ENCODE data around the gene ARHGAP33. TPM values are rescaled to one million over a fixed set of nuclear protein-coding genes. Genes with fewer than 3 reads are reported as not detected.
"Not testable (repeated sequence)": the region's sequence is repeated elsewhere in the genome, so short reads cannot be mapped to it uniquely, and the experiment has no call there.

ARHGAP33 gene
- total RNA-seq, 1 donor from 2014 or later, result 24.5 TPM

DNA sequence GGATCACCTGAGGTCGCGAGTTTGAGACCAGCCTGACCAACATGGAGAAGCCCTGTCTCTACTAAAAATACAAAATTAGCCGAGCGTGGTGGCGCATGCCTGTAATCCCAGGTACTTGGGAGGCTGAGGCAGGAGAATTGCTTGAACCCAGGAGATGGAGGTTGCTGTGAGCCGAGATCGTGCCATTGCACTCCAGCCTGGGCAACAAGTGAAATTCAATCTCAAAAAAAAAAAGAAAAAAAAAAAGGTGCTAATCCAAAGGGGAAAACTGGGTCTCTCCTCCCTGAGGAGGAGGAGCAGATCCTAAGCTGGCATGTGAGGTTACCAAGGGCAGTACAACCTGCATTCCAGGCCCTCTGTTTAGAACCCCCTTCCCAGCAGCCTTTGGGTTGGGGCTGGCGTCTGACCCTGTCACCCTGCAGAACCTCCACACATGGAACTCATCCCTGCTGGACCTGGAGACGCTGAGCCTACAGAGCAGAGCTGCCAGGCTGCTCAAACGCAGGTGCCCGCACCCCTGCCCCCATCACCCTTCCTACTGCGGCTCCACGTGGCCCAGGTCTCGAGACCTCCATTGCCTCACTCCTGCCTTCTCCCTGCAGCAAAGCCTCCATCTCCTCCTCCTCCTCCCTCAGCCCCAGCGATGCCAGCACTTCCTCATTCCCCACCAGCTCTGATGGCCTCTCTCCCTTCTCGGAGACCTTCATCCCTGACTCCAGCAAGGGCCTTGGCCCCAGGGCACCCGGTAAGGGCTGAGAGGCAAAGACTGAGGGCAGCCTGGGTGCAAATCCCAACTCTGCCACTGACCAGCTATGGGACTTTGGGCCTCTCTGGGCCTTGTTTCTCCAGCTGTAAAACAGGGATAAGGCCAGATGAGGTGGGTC lies 10.7 kb upstream of the ARHGAP33 start:
- Mint-ChIP-seq H3K27ac (no peak overlapping the region), H3K4me1 (ENCODE audit: low read depth) (peaks cover under 1% of the 10 kb centered on the region), H3K4me3 (no peak overlapping the region)

GRCh38 chr19:35766571-35767104 lies 8.7 kb upstream of the ARHGAP33 start:
- Mint-ChIP-seq H3K27ac (no peak overlapping the region), H3K9me3 (no peaks in the 10 kb centered on the region), H3K36me3 (ENCODE audit: low read depth) (peaks cover 22% of the 10 kb centered on the region), H3K27me3 (ENCODE audit: insufficient read depth) (no peaks in the 10 kb centered on the region), H3K4me3 (no peak overlapping the region), H3K4me1 (ENCODE audit: low read depth) (no peaks in the 10 kb centered on the region)
- no peak for DNase-seq (ENCODE audit: low spot score)
- intact Hi-C loops (cut with micrococcal nuclease), result no loop called here

More for the DNA sequence above, 10.7 kb upstream of the ARHGAP33 start:
- no peaks in the 10 kb centered on the region for H3K27me3 Mint-ChIP-seq (ENCODE audit: insufficient read depth)
- peaks cover 24% of the 10 kb centered on the region for H3K36me3 Mint-ChIP-seq (ENCODE audit: low read depth)
- no peak for DNase-seq (ENCODE audit: low spot score)
- intact Hi-C loops (cut with micrococcal nuclease), result no loop called here
- no peaks in the 10 kb centered on the region for H3K9me3 Mint-ChIP-seq

- no peaks in the 10 kb centered on the region for H3K27me3 Mint-ChIP-seq (ENCODE audit: insufficient read depth)
- no peaks in the 10 kb centered on the region for H3K9me3 Mint-ChIP-seq
- H3K27ac Mint-ChIP-seq, result no peak overlapping the region
- H3K4me1 Mint-ChIP-seq (ENCODE audit: low read depth), result no peaks in the 10 kb centered on the region
- intact Hi-C loops (cut with micrococcal nuclease), result no loop called here
- H3K36me3 Mint-ChIP-seq (ENCODE audit: low read depth), result peaks cover 17% of the 10 kb centered on the region
- H3K4me3 Mint-ChIP-seq, result no peak overlapping the region
- no peak for DNase-seq (ENCODE audit: low spot score)
These were observed 7.9 kb upstream of the ARHGAP33 start for GRCh38 chr19:35767288-35768081.

DNA sequence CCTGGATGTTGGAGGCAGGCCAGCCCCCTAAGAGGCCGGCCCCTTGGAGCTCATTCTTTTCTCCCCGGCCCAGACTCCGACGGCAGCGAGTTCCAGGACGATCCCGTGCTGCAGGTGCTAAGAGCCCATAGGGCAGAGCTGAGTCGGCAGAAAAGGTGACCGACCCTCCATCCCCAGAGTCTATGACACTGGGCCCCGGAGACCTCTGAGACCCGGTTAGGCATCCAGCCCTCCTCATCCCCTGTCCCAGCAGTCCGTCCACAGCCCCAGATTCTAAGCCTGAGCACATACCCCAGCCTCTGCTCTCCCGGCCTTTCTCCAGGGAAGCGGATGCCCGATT lies 7.3 kb upstream of the ARHGAP33 start:
- H3K9me3 Mint-ChIP-seq, result no peaks in the 10 kb centered on the region
- H3K4me1 Mint-ChIP-seq (ENCODE audit: low read depth), result no peaks in the 10 kb centered on the region
- intact Hi-C loops (cut with micrococcal nuclease), result no loop called here
- peaks cover 17% of the 10 kb centered on the region for H3K36me3 Mint-ChIP-seq (ENCODE audit: low read depth)
- H3K4me3 Mint-ChIP-seq, result no peak overlapping the region
- H3K27me3 Mint-ChIP-seq (ENCODE audit: insufficient read depth), result no peaks in the 10 kb centered on the region
- DNase-seq (ENCODE audit: low spot score), result no peak
- no peak overlapping the region for H3K27ac Mint-ChIP-seq

- H3K27me3 Mint-ChIP-seq (ENCODE audit: insufficient read depth); intact Hi-C loops (cut with micrococcal nuclease); H3K9me3 Mint-ChIP-seq; H3K36me3 Mint-ChIP-seq (ENCODE audit: low read depth); H3K4me3 Mint-ChIP-seq; DNase-seq (ENCODE audit: low spot score); H3K27ac Mint-ChIP-seq: not testable (repeated sequence)
- peaks cover 24% of the 10 kb centered on the region for H3K4me1 Mint-ChIP-seq (ENCODE audit: low read depth)
These were observed 3.0 kb upstream of the ARHGAP33 start for GRCh38 chr19:35772362-35772761.

GRCh38 chr19:35773020-35773806 lies 2.2 kb upstream of the ARHGAP33 start:
- DNase-seq (ENCODE audit: low spot score), result no peak
- H3K27ac Mint-ChIP-seq, result no peak overlapping the region
- no peaks in the 10 kb centered on the region for H3K9me3 Mint-ChIP-seq
- H3K4me1 Mint-ChIP-seq (ENCODE audit: low read depth), result peaks cover 29% of the 10 kb centered on the region
- no peaks in the 10 kb centered on the region for H3K27me3 Mint-ChIP-seq (ENCODE audit: insufficient read depth)
- intact Hi-C loops (cut with micrococcal nuclease), result no loop called here
- H3K36me3 Mint-ChIP-seq (ENCODE audit: low read depth), result peaks cover 10% of the 10 kb centered on the region
- H3K4me3 Mint-ChIP-seq, result no peak overlapping the region

- Mint-ChIP-seq H3K27ac (no peak overlapping the region), H3K36me3 (ENCODE audit: low read depth) (peaks cover 2% of the 10 kb centered on the region), H3K4me1 (ENCODE audit: low read depth) (peaks cover 29% of the 10 kb centered on the region), H3K27me3 (ENCODE audit: insufficient read depth) (no peaks in the 10 kb centered on the region), H3K4me3 (peak overlapping the region; percentile 81), H3K9me3 (no peaks in the 10 kb centered on the region)
- DNase-seq (ENCODE audit: low spot score), result no peak
- intact Hi-C loops (cut with micrococcal nuclease), result loop anchor here (1.0 to 2.0 kb wide), 9 partner anchors 16 to 130 kb away; partner anchors contain the start of genes LIN37, PROSER3, PSENEN and U2AF1L4
These were observed 904 bp upstream of the ARHGAP33 start for GRCh38 chr19:35774274-35775045.

DNA sequence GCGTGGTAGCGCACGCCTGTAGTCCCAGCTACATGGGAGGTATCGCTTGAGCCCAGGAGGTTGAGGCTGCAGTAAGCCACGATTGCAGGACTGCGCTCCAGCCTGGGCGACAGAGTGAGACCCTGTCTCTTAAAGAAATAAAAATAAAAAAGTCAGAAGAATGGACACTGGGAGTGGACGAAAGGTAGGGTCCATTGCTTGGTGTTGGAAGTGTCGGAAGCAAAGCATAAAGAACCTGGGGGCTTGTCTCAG lies 392 bp upstream of the ARHGAP33 start:
- Mint-ChIP-seq H3K4me3 (peak overlapping the region; percentile 81), H3K27me3 (ENCODE audit: insufficient read depth) (no peaks in the 10 kb centered on the region), H3K9me3 (no peaks in the 10 kb centered on the region), H3K27ac (peak overlapping the region; percentile 31), H3K4me1 (ENCODE audit: low read depth) (peaks cover 29% of the 10 kb centered on the region), H3K36me3 (ENCODE audit: low read depth) (peaks cover 2% of the 10 kb centered on the region)
- intact Hi-C loops (cut with micrococcal nuclease), result loop anchor here (1.0 to 2.0 kb wide), 9 partner anchors 17 to 131 kb away; partner anchors contain the start of genes LIN37, PROSER3, PSENEN and U2AF1L4
- DNase-seq (ENCODE audit: low spot score), result no peak

- DNase-seq (ENCODE audit: low spot score), result no peak
- Mint-ChIP-seq H3K27ac (peak overlapping the region; percentile 61), H3K9me3 (no peaks in the 10 kb centered on the region), H3K4me1 (ENCODE audit: low read depth) (peaks cover 29% of the 10 kb centered on the region), H3K4me3 (peak overlapping the region; percentile 85), H3K36me3 (ENCODE audit: low read depth) (peaks cover 2% of the 10 kb centered on the region), H3K27me3 (ENCODE audit: insufficient read depth) (no peaks in the 10 kb centered on the region)
- intact Hi-C loops (cut with micrococcal nuclease), result no loop called here
These were observed 881 bp downstream of the ARHGAP33 start for GRCh38 chr19:35776102-35776788.

GRCh38 chr19:35777086-35777841 lies 1.9 kb downstream of the ARHGAP33 start:
- H3K4me1 Mint-ChIP-seq (ENCODE audit: low read depth), result peaks cover 29% of the 10 kb centered on the region
- H3K9me3 Mint-ChIP-seq, result no peaks in the 10 kb centered on the region
- peak overlapping the region; percentile 8 for H3K27ac Mint-ChIP-seq
- no peaks in the 10 kb centered on the region for H3K27me3 Mint-ChIP-seq (ENCODE audit: insufficient read depth)
- peak overlapping the region; percentile 85 for H3K4me3 Mint-ChIP-seq
- intact Hi-C loops (cut with micrococcal nuclease), result no loop called here
- DNase-seq (ENCODE audit: low spot score), result no peak
- H3K36me3 Mint-ChIP-seq (ENCODE audit: low read depth), result peaks cover 2% of the 10 kb centered on the region

GRCh38 chr19:35777961-35778360 lies 2.6 kb downstream of the ARHGAP33 start:
- Mint-ChIP-seq H3K27me3 (ENCODE audit: insufficient read depth) (no peaks in the 10 kb centered on the region), H3K36me3 (ENCODE audit: low read depth) (peaks cover 2% of the 10 kb centered on the region), H3K4me3 (peak overlapping the region; percentile 54), H3K9me3 (no peaks in the 10 kb centered on the region), H3K27ac (no peak overlapping the region), H3K4me1 (ENCODE audit: low read depth) (peaks cover 29% of the 10 kb centered on the region)
- intact Hi-C loops (cut with micrococcal nuclease), result no loop called here
- no peak for DNase-seq (ENCODE audit: low spot score)

All from activated T-helper 1 cell treated with anti-CD3 and anti-CD28 coated beads, Interleukin-12 subunit alpha, Interleukin-12 subunit beta, Interleukin-2, Interleukin-4 antibody, amounts not matched to agents 30 ng/mL and 10 ng/mL and 1 ng/mL, durations not matched to agents 14 hours and 24 hours and 36 hours (primary cell).